Nephron progenitor cell (in vitro differentiated cells): ENCODE results near the gene SENP7.

ENCODE experiments used
- DNase-seq: peaks from one replicate; pipeline ENCODE4 v3.0.0; 2021
- H3K27ac Mint-ChIP-seq: 2 replicates; pipeline ENCODE4 v1.8.0; 2021; ENCODE audit warnings: mild to moderate bottlenecking, moderate library complexity, mixed read lengths
- H3K27me3 Mint-ChIP-seq: 2 replicates; pipeline ENCODE4 v1.8.0; 2021; ENCODE audit warnings: mild to moderate bottlenecking, low read depth, mixed read lengths; ENCODE audit not compliant: poor library complexity
- H3K36me3 Mint-ChIP-seq: 2 replicates; pipeline ENCODE4 v1.8.0; 2021; ENCODE audit warnings: low read depth, mixed read lengths
- H3K4me1 Mint-ChIP-seq: 2 replicates; pipeline ENCODE4 v1.8.0; 2021; ENCODE audit warnings: mixed read lengths
- H3K4me3 Mint-ChIP-seq: 2 replicates; pipeline ENCODE4 v1.8.0; 2021; ENCODE audit warnings: mild to moderate bottlenecking, moderate library complexity, mixed read lengths
- H3K9me3 Mint-ChIP-seq: 2 replicates; pipeline ENCODE4 v1.8.0; 2021; ENCODE audit warnings: mild to moderate bottlenecking, moderate library complexity, mixed read lengths
- TF ChIP-seq, protein P1 (sequence below): fragments of 200-600 bp; sonication (generic); IDR thresholded peaks from 2 replicates; pipeline ENCODE4 v1.5.0; 2021; ENCODE audit warnings: antibody characterized with exemption

Gene SENP7

DNA sequence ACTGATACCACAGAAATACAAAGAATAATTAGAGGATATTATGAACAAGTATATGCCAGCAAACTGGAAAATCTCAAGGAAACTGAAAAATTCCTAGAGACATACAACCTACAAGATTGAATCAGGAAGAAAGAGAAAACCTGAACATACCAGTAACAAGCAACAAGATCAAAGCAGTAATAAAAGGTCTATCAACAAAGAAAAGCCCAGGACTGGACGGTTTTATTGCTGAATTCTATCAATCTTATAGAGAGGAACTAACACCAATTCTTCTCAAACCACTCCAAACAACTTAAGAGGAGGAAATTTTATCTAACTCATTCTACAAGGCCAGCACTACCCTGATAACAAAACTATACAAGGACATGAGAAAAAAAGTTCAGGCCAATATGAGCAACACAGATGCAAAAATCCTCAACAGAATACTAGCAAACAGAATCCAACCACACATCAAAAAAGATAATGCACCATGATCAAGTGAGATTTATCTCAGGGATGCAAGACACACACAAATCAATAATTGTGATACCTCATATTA, 121.5 kb downstream of the SENP7 start:
- H3K9me3 Mint-ChIP-seq, result peaks cover 79% of the 10 kb centered on the region
- H3K4me1 Mint-ChIP-seq, result peaks cover 8% of the 10 kb centered on the region
- TF ChIP-seq, protein P1, sequence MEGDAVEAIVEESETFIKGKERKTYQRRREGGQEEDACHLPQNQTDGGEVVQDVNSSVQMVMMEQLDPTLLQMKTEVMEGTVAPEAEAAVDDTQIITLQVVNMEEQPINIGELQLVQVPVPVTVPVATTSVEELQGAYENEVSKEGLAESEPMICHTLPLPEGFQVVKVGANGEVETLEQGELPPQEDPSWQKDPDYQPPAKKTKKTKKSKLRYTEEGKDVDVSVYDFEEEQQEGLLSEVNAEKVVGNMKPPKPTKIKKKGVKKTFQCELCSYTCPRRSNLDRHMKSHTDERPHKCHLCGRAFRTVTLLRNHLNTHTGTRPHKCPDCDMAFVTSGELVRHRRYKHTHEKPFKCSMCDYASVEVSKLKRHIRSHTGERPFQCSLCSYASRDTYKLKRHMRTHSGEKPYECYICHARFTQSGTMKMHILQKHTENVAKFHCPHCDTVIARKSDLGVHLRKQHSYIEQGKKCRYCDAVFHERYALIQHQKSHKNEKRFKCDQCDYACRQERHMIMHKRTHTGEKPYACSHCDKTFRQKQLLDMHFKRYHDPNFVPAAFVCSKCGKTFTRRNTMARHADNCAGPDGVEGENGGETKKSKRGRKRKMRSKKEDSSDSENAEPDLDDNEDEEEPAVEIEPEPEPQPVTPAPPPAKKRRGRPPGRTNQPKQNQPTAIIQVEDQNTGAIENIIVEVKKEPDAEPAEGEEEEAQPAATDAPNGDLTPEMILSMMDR, result no peak
- H3K27ac Mint-ChIP-seq, result peak overlapping the region; percentile 93
- no peak for DNase-seq
- peaks cover 83% of the 10 kb centered on the region for H3K36me3 Mint-ChIP-seq
- H3K4me3 Mint-ChIP-seq, result no peak overlapping the region
- peaks cover 5% of the 10 kb centered on the region for H3K27me3 Mint-ChIP-seq

DNA sequence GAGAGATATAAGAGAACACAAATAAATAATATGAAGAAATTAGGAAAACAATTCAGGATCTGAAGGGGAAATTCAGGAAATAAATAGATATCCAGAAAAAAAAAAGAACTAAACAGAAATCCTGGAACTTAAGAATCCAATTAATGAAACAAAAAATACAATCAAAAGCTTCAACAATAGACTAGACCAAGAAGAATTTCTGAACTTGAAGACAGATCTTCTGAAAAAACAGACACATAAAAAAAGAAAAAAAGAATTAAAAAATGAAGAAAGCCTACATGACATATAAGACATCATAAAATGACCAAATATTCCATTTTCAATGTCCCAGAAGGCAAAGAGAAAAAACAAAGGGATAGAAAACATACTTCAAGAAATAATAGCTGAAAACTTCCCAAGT, 124.3 kb downstream of the SENP7 start:
- no peak overlapping the region for H3K27ac Mint-ChIP-seq
- peaks cover 57% of the 10 kb centered on the region for H3K36me3 Mint-ChIP-seq
- H3K4me1 Mint-ChIP-seq, result peaks cover 12% of the 10 kb centered on the region
- peaks cover 5% of the 10 kb centered on the region for H3K27me3 Mint-ChIP-seq
- DNase-seq, result no peak
- peaks cover 58% of the 10 kb centered on the region for H3K9me3 Mint-ChIP-seq
- no peak overlapping the region for H3K4me3 Mint-ChIP-seq
- TF ChIP-seq, protein P1, result no peak

DNA sequence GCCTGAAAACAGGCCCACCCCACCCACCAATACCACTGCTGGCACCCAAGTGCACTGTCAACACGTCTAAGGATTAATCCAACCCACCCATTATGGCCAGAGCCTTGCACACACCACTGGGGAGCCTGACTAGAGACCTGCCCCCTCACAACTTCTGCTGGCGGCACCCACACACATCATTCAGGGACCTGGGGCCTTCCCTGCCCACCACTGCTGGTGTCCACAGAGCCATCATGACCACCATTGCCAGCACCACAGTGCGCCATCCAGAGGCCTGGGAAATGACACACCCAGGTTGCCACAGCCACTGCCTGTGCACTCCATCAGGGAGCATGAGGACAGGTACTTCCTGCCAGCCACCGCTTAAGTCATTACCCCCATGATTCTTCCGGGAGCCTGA, 125.7 kb downstream of the SENP7 start:
- TF ChIP-seq, protein P1, result no peak

DNA sequence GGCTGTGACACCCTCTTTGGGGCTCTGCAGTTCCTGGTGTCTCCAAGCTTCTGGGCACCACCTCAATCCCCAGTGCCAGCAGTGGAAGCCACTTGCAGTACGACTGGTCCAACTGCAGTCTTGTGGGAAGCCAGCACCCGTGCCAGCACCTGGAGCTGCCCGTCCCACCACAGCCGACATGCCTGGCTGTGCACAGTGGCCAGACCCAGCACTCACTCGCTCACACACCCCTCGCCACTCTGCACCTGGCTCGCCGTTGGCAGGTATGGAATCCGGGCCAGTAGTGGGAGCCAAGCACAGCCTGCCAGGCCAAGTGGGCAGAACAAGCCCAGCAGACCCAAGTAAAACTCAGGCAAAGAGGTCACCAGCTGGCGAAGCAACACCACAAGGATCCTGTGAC, 128.6 kb downstream of the SENP7 start:
- no peak for DNase-seq
- H3K27me3 Mint-ChIP-seq, result peaks cover 2% of the 10 kb centered on the region
- H3K4me3 Mint-ChIP-seq, result no peak overlapping the region
- peaks cover 21% of the 10 kb centered on the region for H3K9me3 Mint-ChIP-seq
- TF ChIP-seq, protein P1, result no peak
- no peak overlapping the region for H3K27ac Mint-ChIP-seq
- H3K4me1 Mint-ChIP-seq, result peaks cover 12% of the 10 kb centered on the region
- peaks cover 22% of the 10 kb centered on the region for H3K36me3 Mint-ChIP-seq

More for the DNA sequence above, 125.7 kb downstream of the SENP7 start:
- H3K27ac Mint-ChIP-seq, result peak overlapping the region; percentile 69
- DNase-seq, result no peak
- H3K9me3 Mint-ChIP-seq, result peaks cover 45% of the 10 kb centered on the region
- peaks cover 3% of the 10 kb centered on the region for H3K27me3 Mint-ChIP-seq
- H3K4me3 Mint-ChIP-seq, result no peak overlapping the region
- peaks cover 43% of the 10 kb centered on the region for H3K36me3 Mint-ChIP-seq
- peaks cover 20% of the 10 kb centered on the region for H3K4me1 Mint-ChIP-seq

DNA sequence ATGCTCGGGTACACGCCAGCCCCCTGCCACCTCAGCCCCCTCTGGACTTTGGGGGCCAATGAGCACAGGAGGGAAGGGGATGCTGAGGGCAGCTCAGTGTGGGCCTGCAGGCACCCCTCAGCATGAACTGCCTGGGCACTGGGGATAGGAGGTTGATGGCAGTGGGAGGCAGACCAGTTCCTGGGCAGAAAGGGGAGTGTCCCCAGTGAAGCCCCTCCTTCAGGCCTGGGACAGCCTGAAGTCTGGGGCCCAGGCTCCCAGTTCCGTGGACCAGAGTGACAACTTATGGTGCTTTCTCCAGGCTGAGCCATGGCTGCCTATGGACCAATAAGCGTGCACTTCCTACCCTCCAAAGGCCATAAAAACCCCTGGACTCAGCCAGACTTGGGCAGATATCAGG, 129.4 kb downstream of the SENP7 start:
- TF ChIP-seq, protein P1, result no peak
- H3K36me3 Mint-ChIP-seq, result peaks cover 22% of the 10 kb centered on the region
- no peak overlapping the region for H3K4me3 Mint-ChIP-seq
- H3K27me3 Mint-ChIP-seq, result peaks cover 2% of the 10 kb centered on the region
- peaks cover 12% of the 10 kb centered on the region for H3K4me1 Mint-ChIP-seq
- H3K27ac Mint-ChIP-seq, result no peak overlapping the region
- peaks cover 21% of the 10 kb centered on the region for H3K9me3 Mint-ChIP-seq
- DNase-seq, result peak; percentile 12

DNA sequence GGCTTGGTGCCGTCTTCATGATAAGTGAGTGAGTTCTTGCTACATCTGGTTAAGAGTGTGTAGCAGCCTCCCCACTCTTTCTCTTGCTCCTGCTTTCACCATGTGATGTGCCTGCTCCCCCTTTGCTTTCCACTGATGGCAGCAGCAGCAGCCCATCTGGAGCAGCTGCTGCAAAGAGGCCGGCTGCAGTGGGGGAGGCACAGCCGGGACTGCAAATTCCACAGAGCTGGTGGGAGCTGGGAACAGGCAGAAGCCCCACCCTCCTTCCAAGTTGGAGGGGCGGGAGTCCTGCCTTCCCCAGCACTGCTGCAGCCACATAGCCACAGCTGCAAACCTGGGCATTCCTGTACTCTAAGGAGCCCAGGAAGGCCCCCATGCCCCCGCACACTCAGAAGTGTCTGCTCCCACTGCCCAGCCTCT, 129.8 kb downstream of the SENP7 start:
- Mint-ChIP-seq H3K36me3 (peaks cover 22% of the 10 kb centered on the region), H3K27me3 (peaks cover 2% of the 10 kb centered on the region), H3K27ac (no peak overlapping the region), H3K9me3 (peaks cover 21% of the 10 kb centered on the region), H3K4me3 (no peak overlapping the region), H3K4me1 (peaks cover 12% of the 10 kb centered on the region)
- peak; percentile 34 for DNase-seq
- TF ChIP-seq, protein P1, result no peak
